Type B pancreatic cell (in vitro differentiated cells): ENCODE results near the gene CGB7. TPM values are rescaled to one million over a fixed set of nuclear protein-coding genes. Genes with fewer than 3 reads are reported as not detected.

Experiments used
- DNase-seq: peaks from one replicate; pipeline ENCODE4 v3.0.0; 2021; ENCODE audit warnings: mixed read lengths; ENCODE audit not compliant: unreplicated experiment; ENCODE audit errors: extremely low spot score
- H3K27ac Mint-ChIP-seq: 2 replicates; pipeline ENCODE4 v1.8.0; 2021; ENCODE audit warnings: mild to moderate bottlenecking, mixed read lengths
- H3K27me3 Mint-ChIP-seq: 2 replicates; pipeline ENCODE4 v1.8.0; 2021; ENCODE audit warnings: mixed read lengths
- H3K36me3 Mint-ChIP-seq: 2 replicates; pipeline ENCODE4 v1.8.0; 2021; ENCODE audit warnings: mixed read lengths
- H3K4me1 Mint-ChIP-seq: one replicate; pipeline ENCODE4 v1.8.0; 2021; ENCODE audit warnings: mixed read lengths; ENCODE audit not compliant: unreplicated experiment
- H3K4me3 Mint-ChIP-seq: 2 replicates; pipeline ENCODE4 v1.8.0; 2021; ENCODE audit warnings: mild to moderate bottlenecking, mixed read lengths
- H3K9me3 Mint-ChIP-seq: 2 replicates; pipeline ENCODE4 v1.8.0; 2021; ENCODE audit warnings: mixed read lengths
- CTCF ChIP-seq: fragments of 200-600 bp; sonication (generic); conservative IDR thresholded peaks from 2 replicates; pipeline ENCODE4 v1.5.0; 2021; ENCODE audit warnings: antibody characterized with exemption, mild to moderate bottlenecking
- total RNA-seq: library from RNA; stranded (reverse); gene quantifications from 2 replicates; pipeline ENCODE4 v1.2.1, GENCODE V29; 2021; ENCODE audit warnings: low replicate concordance

The CGB7 gene
- total RNA-seq, 1 donor from 2014 or later = 1.9 TPM

- Mint-ChIP-seq H3K4me3 (peak overlapping the region; percentile 47), H3K27ac (no peak overlapping the region), H3K27me3 (peaks cover 41% of the 10 kb centered on the region), H3K4me1 (peaks cover 13% of the 10 kb centered on the region), H3K36me3 (peaks cover 11% of the 10 kb centered on the region), H3K9me3 (no peaks in the 10 kb centered on the region)
- peak; percentile 71 for TF ChIP-seq CTCF
- no peak for DNase-seq
Measured at GRCh38 chr19:49017666-49018351, 39.7 kb downstream of the CGB7 start.

GRCh38 chr19:49017041-49017665, 40.4 kb downstream of the CGB7 start, which contains the start of gene LHB:
Gene LHB (minus strand): TSS chr19:49017091. CDS start chr19:49017081, 10 bp downstream.
- Mint-ChIP-seq H3K4me3 (peak within 1 kb of the TSS; percentile 47), H3K36me3 (peaks cover 11% of the 10 kb centered on the region), H3K9me3 (no peaks in the 10 kb centered on the region), H3K4me1 (peaks cover 13% of the 10 kb centered on the region), H3K27me3 (peaks cover 41% of the 10 kb centered on the region), H3K27ac (no peak within 1 kb of the TSS)
- no peak for TF ChIP-seq CTCF
- no peak for DNase-seq

GRCh38 chr19:49016067-49016839, 41.3 kb downstream of the CGB7 start:
- DNase-seq = no peak
- H3K9me3 Mint-ChIP-seq = no peaks in the 10 kb centered on the region
- H3K36me3 Mint-ChIP-seq = peaks cover 11% of the 10 kb centered on the region
- peaks cover 10% of the 10 kb centered on the region for H3K4me1 Mint-ChIP-seq
- TF ChIP-seq CTCF = no peak
- peaks cover 32% of the 10 kb centered on the region for H3K27me3 Mint-ChIP-seq
- no peak overlapping the region for H3K4me3 Mint-ChIP-seq
- H3K27ac Mint-ChIP-seq = no peak overlapping the region

GRCh38 chr19:49014870-49015255, 42.7 kb downstream of the CGB7 start:
- no peak for TF ChIP-seq CTCF
- Mint-ChIP-seq H3K27ac (no peak overlapping the region), H3K27me3 (peaks cover 19% of the 10 kb centered on the region), H3K36me3 (peaks cover 11% of the 10 kb centered on the region), H3K4me1 (no peaks in the 10 kb centered on the region), H3K4me3 (no peak overlapping the region), H3K9me3 (no peaks in the 10 kb centered on the region)
- DNase-seq = no peak

- H3K27me3 Mint-ChIP-seq = peaks cover 15% of the 10 kb centered on the region
Measured at GRCh38 chr19:49014123-49014869, 43.3 kb downstream of the CGB7 start.

More at GRCh38 chr19:49014123-49014869, 43.3 kb downstream of the CGB7 start:
- no peaks in the 10 kb centered on the region for H3K4me1 Mint-ChIP-seq
- no peak overlapping the region for H3K27ac Mint-ChIP-seq
- H3K9me3 Mint-ChIP-seq = no peaks in the 10 kb centered on the region
- H3K36me3 Mint-ChIP-seq = peaks cover 11% of the 10 kb centered on the region
- no peak overlapping the region for H3K4me3 Mint-ChIP-seq
- TF ChIP-seq CTCF = no peak
- no peak for DNase-seq
